HG03139 (cell line): Measurements from ENCODE around the gene ANGPTL4.
"Not testable (repeated sequence)": the region's sequence is repeated elsewhere in the genome, so short reads cannot be mapped to it uniquely, and the experiment has no call there.

Source experiments
- ATAC-seq: cut with Tn5 transposase; IDR thresholded peaks from one replicate; pipeline ENCODE4 v1.9.1; 2021; ENCODE audit not compliant: unreplicated experiment

Gene ANGPTL4

DNA sequence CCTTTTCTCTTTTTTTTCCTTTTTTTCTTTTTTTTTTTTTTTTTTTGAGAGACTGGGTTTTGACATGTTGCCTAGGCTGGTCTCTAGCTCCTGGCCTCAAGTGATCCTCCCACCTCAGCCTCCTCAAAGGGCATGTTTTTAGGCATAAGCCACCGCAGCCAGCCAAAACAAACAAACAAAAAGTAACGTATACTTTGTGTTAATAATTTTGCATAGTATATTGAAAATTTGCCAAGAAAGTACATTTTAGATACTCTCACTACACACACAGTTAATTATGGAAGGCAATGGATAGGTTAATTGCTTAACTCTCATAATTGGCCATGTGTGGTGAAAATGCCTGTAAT is 24.6 kb downstream of the ANGPTL4 start:
- no peak for ATAC-seq

DNA sequence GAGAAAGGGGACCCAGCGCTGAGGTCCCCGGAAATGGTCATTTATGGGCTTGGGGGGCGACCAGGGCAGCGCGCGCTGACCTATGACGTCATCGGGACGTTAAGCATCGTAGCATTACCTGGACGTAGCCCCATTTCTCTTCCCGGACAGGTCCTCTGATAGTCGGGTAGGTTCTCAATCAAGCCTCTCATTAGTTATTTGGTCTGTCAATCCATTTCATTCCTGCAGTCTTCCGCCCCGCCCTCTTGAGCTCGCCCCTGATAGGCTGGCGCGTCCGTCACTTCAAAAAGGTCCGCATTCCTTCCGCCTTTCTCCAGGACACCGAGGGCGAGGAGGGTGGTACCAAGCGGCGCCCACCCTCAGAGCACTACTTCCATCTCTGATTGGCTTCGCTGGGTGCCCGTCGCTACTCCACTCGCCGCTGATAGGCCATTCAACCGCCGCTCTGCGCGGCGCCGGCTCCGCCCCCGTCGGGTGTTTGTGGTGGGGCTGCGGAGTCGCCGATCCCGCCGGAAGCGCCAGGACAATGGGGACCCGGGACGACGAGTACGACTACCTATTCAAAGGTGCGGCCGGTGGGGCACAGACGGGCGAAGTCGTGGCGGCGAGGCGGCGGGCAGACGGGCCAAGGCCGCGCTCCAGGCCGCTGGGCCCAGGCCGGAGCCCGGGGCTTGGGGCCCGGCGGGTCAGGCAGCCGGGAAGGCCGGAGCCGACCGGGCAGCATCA is 26.1 kb downstream of the ANGPTL4 start, which contains the start of gene RAB11B:
RAB11B (plus strand) TSS at position 470 of the 726 bp plus-strand sequence; CDS start at position 527, 57 bp downstream.
- ATAC-seq = peak; percentile 88

DNA sequence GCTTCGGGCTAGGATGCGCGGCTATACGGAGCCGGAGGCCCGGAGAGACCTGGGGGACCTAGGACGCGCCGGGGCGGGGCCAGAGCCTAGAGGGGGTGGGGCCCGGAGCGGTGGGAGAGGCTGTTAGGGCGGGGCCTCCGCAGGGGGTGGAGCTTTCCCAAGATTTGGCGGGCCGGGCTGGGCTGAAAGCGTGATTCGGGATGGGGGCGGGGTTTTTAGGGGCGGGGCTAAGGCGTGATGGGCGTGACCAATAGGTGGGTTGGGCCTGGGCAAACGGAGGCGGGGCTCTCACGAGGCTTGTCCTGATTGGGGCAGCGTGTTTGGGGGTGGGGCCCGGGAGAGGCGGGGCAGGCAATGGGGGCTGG is 26.6 kb downstream of the ANGPTL4 start:
- ATAC-seq = peak; percentile 33

DNA sequence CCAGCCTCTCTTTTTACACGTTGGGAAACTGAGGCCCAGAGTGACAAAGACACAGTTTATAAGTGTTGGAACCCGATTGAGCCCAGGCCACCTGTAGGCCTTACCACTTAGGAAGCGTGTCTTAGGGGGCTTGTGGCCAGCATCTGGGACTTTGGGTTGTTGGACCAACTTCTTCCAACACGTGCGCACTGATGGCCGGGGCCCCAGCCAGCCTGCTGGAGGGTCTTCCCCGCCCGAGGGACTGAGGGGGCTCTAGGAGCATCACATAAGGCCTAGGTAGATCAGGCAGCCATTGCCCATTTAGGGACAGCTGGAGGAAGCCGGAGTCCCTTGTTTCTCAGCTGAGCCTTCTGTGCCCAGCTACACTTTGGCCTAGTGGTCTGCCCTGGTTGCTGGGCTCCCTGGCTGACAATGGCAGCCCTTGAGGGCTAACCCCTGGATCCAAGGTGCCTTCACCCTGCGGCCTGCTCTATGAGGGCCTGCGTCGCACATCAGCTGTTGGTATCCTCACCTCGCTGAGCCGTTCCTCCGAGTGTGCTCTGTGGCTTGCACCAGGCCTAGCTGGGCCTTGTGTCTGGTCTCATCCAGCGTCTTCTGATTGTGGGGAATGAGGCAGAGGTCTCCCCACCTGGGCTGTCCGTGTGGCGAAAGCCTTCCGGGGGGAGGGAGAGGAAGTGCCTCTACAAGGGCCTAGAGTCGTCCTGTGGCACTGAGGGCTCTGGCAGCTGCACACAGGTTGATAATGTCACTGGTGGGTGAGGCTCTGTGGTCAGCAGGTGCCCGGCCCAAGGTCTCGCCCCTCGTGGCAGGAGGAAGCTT is 27.5 kb downstream of the ANGPTL4 start:
- ATAC-seq = no peak

DNA sequence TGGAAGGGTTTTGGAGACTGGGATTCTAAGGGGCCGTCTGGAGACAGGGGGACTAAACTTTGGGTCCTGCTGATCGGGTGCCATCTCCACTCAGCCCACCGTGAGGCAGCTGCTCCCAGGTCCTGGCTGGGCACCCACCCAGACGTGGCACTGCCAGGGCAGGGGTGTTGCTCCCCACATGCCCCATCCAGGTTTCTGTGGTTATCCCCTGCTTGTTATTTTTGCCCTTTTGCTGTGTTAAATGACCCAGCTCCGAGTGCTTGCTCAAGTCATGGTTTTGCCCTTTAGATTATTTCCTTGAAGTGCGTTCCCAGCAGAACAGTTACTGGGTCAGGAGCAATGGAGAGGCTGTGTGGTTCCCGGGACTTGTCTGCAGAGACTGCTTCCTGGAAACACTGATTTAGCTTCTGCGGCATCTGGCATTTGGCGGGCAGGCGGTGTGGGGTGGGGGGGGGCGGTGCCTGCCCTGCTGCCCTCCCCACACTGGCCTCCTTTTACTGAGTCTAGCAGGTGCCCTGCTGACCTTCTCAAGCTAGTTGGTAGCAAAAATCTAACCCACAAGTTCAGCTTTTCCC is 28.1 kb downstream of the ANGPTL4 start:
- no peak for ATAC-seq

DNA sequence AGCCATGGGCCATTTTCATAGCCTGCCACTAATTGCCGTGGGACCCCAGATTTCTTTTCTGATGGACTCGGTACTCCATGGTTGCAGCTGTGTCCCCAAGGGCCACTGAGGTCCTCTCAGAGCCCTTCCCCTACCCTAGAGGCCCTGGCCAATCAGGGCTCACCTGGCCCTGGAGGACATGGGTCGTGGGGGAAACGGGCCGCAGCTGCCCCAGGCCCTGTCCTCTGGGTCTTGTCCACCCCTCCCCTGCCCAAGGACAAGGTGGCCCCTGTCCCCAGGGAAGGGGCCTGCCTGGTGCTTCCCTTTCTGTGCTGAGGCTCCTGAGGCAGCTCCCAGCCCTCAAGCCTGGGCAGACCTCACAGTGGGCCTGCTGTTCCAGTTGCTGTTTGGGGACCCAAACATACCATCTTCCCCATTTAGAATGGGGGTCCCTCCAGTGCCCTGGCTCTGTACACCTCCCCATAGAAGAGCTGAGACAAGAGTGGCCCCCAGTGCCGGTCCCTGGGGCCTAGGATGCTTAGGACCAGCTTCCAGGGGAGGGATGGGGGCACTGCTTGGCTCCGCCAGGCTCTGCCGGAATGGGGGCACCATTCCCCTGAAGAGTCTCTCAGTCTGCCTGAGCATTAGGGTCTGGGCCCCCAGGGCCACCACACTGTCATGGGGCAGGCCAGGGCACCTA is 29.4 kb downstream of the ANGPTL4 start:
- ATAC-seq = no peak

DNA sequence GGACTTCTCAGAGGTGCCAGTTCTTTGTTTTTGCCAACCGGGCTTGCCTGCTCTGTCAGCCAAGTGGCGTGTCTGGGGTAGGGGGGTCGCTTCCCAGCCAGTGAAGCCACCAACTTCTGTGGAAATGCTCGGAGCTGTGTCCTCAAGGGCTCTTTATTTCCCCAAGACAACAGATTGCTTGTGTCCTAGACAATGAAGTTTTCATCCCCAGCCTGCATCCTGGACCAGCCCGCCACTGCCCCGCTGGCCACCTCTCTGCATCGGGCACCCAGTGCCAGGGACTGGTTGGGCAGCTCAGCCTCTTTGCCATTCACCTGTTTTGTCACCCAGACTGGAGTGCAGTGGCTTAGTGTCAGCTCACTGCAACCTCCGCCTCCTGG is 29.9 kb downstream of the ANGPTL4 start:
- ATAC-seq = no peak

DNA sequence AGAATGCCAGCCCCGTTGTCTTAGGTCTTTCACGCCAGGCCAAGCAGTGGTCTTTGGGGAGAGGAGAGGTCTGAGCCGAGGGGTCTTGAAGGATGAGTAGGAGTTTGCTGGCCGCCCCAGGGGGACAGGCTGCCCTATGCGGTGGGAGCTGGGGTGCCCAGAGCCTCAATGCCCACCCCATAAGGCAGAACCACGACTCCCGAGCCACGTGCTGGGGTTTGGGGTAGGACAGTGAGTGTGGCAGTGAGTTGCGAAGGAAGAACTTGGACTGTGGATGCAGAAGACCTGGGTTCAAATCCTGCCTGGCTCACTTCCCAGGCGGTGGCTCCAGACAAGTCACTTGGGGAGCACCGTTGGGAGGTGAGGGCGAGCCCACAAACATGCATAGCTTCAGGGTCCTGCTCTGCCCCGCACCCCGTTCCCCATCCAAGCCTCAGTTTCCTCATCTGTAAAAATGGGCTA is 31.7 kb downstream of the ANGPTL4 start:
- ATAC-seq = no peak

DNA sequence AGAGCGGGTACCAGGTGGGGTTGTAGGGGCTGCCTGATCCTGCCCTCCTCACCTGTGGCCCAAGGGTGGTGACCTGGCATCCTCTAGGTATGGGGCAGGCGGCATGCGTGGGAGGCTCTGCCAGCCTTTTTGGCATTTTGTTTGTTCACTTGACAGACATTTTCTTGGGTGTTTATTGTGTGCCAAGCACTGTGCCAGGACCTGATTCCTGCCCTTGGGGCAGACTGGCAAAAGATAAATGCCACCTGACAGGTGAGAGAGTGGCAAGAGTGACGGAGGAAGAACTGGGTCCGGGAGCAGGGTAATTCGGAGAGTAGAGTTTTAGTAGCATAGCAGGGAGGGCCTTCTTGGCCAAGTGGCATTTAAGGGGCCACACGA is 32.2 kb downstream of the ANGPTL4 start:
- ATAC-seq = no peak

DNA sequence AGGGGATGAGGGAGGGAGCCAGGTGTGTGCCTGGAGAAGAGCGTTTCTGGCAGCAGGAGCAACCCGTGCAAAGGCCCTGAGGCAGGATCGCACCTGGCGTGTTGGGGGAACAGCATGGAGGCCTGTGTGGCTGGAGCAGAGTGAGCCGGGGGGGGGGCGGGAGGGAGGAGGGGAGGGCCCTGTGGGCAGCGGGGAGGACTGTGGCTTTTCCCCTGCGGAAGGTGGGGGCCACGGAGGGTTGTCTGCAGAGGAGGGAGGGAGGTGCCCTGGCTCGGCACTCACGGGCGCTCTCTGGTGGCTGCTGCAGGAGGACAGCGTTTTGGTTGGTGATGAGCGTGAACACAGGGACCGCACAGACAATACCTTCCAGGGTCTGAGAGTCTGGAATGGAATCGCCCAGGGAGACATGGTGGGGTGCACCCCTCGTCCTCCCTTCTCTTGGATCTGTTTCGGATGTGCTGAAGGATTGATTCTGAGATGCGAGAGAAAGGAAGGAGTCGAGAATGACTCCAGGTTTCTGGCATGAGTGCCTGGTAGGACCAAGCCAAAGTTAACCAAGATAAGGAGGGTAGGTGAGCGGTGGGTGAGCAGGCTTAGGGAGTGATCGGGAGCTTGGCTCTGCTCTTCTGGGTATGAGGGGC is 32.7 kb downstream of the ANGPTL4 start:
- no peak for ATAC-seq

DNA sequence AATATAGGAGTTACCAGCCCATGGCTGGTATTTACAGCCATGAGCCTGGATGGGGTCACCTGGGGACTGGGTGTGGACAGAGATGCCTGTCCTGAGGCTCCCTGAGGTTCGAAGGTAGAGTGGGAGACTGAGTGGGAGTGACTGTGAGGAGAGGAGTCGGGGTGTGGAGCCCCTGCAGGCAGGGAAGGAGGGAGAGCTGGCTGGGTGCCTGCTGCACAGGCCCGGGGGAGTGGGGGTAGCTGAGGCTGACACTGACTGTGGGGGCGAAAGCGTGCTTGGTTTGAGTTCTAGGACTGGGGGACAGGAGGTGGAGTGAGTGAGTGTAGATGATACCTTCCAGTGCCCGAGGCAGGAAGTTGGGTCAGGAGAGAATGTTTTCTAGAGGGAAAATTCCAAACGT is 33.3 kb downstream of the ANGPTL4 start:
- no peak for ATAC-seq

DNA sequence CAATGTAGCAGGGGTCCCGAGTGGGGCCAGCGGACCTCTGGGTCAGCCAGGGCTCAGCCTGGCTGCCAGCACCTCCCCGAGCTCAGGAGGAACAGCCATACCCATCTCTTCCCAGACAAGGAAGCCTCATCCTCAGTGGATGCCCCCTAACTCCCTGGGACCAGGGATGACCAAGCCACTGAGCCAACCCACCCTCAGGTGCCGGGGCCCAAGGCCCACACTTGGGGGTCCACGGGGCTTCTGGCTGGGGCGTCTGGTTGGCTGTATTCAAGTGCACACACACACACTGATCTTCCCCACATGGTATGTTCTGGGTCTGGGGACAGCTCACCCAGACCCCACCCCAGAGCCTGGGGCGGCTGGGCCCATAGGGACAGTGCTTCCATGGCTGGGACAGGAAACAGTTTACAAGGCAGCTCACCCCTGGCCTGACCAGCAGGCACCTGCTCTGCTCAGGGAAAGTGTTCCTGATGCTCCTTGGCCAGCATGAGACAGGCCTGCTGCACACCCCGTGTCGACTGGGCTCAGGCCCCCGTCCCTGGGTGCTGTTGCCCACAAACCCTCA is 33.9 kb downstream of the ANGPTL4 start:
- ATAC-seq = no peak

DNA sequence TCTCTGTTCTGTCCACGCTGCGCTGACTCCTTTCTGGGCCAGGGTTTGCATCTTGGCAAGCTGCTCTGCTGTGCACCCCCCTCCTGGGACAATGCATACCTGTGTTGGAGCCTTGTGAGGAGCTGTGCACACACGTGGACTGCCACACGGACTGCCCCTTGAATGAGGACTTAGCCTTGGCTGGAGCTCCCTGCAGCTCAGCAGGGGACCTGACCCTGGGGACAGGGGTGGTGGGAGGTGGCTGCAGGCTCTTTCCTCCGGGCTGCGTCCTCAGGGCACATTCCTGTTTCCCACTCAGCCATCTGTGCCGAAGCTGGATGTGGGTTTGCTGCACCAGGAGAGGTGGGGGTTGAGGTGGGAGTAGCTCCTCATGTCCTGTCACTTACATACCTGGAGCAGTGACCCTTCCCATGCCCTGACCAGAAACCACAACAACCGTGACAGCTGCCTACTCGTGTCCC is 34.4 kb downstream of the ANGPTL4 start:
- ATAC-seq = no peak

DNA sequence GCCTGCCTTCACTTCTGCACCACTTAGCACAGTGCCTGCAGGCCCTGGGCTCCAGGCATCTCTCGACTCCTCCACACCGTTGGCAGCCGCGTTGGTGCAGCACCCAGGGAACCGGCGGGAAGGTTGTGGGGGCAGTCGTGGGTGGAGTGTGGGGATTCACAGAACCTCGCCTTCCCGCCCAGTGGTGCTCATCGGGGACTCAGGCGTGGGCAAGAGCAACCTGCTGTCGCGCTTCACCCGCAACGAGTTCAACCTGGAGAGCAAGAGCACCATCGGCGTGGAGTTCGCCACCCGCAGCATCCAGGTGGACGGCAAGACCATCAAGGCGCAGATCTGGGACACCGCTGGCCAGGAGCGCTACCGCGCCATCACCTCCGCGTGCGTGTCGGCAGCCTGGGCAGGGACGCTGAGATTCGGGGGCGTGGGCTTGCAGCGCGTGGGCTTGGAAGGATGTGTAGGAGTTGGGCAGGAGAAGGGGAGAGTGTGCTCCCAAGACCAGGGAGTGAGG is 35.8 kb downstream of the ANGPTL4 start:
- no peak for ATAC-seq

DNA sequence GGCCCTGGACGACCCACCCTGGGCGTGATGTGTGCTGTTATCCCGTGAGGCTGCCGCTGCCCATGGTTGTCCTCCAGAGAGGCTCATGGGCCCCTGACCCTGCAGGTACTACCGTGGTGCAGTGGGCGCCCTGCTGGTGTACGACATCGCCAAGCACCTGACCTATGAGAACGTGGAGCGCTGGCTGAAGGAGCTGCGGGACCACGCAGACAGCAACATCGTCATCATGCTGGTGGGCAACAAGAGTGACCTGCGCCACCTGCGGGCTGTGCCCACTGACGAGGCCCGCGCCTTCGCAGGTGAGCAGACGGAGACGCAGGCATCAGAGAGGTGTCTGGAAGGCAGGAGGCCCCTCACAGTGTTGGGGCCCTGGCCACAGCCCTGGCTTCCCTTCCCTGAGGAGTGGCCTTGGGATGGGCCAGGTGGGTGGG is 38.0 kb downstream of the ANGPTL4 start:
- ATAC-seq = no peak

DNA sequence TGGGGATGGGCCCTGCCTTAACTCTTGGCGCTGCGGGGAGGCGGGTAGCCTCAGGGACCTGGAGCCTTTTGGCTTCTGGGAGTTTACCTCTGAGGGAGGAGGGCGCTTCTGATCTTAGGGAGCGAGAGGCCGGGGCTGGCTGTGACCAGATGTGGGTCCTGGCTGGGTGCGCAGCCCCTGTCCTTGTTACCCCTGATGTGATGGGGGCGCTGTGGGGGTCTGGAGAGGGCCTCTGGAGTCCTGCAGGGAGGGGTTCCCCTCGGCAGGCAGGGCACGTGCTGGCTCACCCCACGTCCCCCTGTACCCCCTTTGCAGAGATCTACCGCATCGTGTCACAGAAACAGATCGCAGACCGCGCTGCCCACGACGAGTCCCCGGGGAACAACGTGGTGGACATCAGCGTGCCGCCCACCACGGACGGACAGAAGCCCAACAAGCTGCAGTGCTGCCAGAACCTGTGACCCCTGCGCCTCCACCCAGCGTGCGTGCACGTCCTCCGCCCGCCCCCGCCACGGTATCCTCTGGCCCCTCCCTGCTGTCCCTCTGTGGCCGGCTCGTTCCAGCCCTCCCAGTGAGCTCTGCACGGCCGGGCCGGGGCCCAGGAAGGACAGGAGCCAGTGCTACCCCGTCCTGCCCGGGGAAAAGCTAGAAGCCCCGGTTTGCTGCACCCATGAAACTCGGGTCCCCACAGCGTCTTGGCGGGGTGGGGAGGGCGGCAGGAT is 39.3 kb downstream of the ANGPTL4 start:
- ATAC-seq = no peak

DNA sequence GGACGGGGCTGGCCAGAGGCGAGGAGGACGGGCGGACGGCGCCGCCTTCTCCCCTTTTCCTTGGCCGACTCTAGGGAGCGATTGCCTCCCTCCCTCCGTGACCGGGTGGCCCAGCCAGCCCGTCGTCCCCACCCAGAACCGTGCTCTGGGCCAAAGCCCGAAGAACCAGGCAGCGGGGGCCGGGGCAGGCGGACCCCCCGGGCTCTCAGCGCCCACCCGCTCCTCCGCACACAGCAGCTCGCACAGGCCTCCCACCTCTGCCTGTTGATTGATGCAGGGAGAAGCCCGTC is 39.8 kb downstream of the ANGPTL4 start:
- no peak for ATAC-seq

DNA sequence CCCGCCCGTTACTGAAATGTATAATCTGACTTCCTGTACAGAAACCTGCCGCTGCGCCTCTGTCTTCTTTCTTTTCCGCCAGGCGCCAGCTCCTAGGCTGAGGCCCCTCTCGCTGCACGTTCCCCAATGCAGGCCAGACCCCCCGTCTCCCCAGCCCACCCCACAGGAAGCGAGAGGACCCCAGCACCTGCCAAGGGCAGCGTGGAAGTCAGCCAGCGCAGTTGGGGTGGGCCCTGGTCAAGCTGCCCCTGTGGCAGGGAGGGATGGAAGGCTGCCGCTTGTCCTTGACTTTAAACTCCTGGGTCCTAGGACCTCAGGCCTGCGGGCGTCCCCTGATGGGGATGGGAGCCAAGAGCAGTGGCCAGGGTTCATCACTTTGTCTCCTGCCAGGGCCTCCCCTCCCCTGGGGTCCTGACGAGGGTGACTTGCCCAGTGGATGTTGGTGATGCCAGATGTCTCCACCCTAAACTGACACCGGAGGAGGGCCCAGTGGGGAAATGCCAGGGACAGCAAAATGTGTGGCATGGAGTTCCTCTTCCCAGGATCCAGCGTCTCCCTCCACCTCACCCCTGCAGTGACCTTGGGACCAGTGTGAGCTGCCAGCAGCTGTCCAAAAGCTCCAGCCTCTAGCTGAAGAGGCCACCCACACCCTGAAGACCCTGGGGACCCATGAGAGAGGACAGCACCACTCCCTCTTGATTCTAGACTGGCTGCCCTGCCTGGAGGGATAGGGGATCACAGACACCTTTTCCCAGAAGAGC is 40.6 kb downstream of the ANGPTL4 start:
- ATAC-seq = no peak

DNA sequence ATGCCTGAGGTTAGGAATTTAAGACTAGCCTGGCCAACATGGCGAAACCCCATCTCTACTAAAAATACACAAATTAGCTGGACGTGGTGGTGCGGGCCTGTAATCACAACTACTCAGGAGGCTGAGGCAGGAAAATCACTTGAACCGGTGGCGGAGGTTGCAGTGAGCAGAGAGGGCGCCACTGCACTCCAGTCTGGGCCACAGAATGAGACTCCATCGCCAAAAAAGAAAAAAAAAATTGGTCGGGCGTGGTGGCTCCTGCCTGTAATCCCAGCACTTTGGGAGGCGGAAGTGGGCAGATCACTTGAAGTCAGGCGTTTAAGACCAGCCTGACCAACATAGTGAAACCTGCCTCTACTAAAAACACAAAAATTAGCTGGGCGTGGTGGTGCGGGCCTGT is 46.8 kb downstream of the ANGPTL4 start:
- not testable (repeated sequence) for ATAC-seq
